Liver (tissue), 3 donors: ENCODE data around the gene PTK7.

Experiments used
- GABPA ChIP-seq, 2 donors: IDR thresholded peaks in 1 of 2; conservative IDR thresholded peaks in 1 of 2; 2 replicates each; pipeline ENCODE4 v1.6.1; 2016; ENCODE audit warnings: antibody characterized with exemption in 2 of 2, mild to moderate bottlenecking in 1 of 2, moderate library complexity in 1 of 2
- JUND ChIP-seq, 2 donors: IDR thresholded peaks; 2 replicates each; pipeline ENCODE4 v1.6.1; 2016; ENCODE audit warnings: antibody characterized with exemption in 2 of 2
- TAF1 ChIP-seq: conservative IDR thresholded peaks from 2 replicates; pipeline ENCODE4 v1.6.1; 2016; ENCODE audit warnings: antibody characterized with exemption, mild to moderate bottlenecking
- TF ChIP-seq, protein P1 (sequence below): fragments of 150-350 bp; IDR thresholded peaks from 2 replicates; pipeline ENCODE4 v1.5.1; 2017; ENCODE audit warnings: improper control_type of control experiment, low read depth, low read length; ENCODE audit not compliant: missing input control
- TF ChIP-seq, protein P2 (sequence below): IDR thresholded peaks from 2 replicates; pipeline ENCODE4 v1.6.1; 2016; ENCODE audit warnings: antibody characterized with exemption
- donor health status: healthy.
- donor health status: healthy.

DNA sequence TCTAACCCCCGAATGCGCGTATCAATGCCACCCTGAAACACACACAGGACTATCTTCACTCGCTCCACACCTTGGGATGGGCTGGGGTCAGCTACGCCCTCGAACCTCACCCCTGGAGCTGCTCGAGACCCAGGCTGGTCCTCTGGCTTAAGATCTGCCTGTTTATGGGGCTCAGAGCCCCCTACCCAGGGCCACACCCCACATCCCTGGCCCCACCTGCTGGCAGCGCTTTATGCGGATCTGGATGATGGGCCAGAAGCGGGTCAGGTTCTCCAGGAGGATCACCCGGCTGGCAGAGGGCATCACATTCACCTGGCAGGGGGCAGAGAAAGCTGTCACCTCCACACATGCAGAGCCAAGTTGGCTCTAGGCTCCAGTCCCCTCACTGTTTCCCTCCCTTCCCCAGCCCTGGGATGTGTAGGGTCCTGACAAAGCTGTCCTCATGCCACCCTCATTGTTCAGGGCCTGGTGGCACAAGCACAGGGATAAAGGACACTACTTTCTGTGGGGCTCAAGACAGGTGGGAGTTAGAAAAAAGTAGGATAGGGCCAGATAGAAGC lies 30.7 kb upstream of the PTK7 start:
- TF ChIP-seq, protein P1, sequence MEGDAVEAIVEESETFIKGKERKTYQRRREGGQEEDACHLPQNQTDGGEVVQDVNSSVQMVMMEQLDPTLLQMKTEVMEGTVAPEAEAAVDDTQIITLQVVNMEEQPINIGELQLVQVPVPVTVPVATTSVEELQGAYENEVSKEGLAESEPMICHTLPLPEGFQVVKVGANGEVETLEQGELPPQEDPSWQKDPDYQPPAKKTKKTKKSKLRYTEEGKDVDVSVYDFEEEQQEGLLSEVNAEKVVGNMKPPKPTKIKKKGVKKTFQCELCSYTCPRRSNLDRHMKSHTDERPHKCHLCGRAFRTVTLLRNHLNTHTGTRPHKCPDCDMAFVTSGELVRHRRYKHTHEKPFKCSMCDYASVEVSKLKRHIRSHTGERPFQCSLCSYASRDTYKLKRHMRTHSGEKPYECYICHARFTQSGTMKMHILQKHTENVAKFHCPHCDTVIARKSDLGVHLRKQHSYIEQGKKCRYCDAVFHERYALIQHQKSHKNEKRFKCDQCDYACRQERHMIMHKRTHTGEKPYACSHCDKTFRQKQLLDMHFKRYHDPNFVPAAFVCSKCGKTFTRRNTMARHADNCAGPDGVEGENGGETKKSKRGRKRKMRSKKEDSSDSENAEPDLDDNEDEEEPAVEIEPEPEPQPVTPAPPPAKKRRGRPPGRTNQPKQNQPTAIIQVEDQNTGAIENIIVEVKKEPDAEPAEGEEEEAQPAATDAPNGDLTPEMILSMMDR = no peak
- TF ChIP-seq JUND (IDR thresholded peaks at IDR 0.05) (no peak), TAF1 (no peak), GABPA (IDR thresholded peaks at IDR 0.05 in 1 of 2, conservative IDR thresholded peaks at IDR 0.05 in 1 of 2) (no peak)
- TF ChIP-seq, protein P2, sequence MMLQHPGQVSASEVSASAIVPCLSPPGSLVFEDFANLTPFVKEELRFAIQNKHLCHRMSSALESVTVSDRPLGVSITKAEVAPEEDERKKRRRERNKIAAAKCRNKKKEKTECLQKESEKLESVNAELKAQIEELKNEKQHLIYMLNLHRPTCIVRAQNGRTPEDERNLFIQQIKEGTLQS = no peak
